HG02943 (cell line): ENCODE results near the gene C6orf15.

Experiments
- ATAC-seq: cut with Tn5 transposase; IDR thresholded peaks from one replicate; pipeline ENCODE4 v1.9.1; 2021; ENCODE audit warnings: mild to moderate bottlenecking, low read depth, moderate library complexity; ENCODE audit not compliant: unreplicated experiment

C6orf15 gene

DNA sequence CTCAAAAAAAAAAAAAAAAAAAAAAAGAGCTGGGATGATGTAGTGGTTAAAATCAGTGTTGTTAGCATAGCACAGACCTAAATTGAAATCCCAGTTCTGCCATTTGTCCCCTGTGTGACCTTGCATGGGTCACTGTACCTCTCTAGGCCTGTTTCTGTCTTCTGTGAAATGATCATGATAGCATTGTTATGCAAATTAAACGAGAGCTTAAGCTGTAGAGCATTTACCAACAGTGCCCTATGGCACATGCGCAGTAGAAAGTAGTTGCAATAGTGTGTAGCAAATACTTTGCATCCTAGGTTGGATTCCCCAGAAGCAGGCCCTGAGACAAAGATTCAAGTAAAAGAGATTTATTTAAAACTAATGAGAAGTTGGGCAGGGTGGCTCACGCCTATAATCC, 19.2 kb upstream of the C6orf15 start:
- ATAC-seq = no peak

GRCh38 chr6:31130751-31131150, 18.4 kb upstream of the C6orf15 start:
- ATAC-seq = no peak

GRCh38 chr6:31129130-31129529, 16.8 kb upstream of the C6orf15 start:
- ATAC-seq = no peak

DNA sequence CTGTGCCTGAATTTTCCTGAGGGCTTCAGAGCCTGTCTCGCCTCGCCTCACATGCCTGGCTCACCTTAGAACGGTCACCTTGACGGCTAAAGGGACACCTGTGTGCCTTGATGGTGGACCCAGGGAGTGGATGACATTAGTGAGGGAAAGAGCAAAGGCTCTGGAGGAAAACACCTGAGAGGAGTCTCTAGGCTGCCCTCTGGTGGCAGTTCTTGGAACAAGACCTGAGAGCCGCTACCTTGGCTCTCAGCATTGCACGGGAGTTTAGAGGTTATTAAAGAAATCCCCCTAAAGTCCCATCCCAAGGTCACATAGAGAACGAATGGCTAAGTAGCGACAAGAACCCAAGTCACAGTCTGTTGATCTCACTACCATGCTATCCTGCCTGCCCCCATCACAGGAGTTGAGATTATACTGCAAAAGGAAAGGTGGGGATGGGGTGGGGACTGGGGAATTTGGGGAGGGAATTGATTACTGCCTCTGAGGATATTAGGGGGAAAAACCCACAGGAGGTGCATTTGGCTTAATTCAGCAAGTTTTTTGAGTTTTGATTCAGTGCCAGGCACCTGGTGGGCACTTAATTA, 15.8 kb upstream of the C6orf15 start:
- no peak for ATAC-seq

DNA sequence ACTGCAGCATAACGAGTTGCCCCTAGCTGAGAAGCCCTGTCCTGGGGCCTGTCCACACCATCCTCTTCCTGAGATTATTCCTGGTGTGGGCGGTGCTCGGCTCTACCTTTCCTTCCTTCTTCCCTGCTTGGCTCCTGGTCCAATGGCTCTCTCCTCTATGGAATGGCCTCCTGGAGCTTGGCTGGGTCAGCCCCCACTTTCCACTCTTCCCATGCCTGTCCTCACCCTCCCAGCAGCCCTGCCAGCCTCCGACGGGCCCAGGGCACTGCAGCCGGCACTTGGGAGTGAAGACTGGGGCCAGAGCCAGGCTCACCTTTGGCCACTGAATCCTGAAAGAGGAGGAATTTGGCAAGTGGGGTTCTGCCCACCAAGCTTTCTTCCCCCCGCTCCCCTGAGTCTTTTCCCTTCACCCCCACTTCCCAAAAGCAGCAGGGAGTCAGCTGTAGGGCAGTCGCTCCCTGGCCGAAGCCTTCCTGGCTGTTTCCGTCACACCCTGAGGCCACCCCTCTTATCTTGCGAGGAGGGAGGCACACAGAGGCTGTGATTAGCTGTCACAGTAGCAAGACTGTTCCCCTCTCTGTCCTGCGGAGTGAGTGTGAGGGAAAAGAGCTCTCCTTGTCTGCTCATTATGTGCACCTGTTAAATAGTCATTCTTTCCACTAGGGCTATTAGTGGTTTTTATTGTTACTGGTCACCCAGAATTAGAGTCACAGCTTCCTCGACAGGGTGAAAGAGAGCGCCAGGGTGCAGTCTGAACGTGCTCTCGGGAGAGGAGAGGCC, 14.2 kb upstream of the C6orf15 start:
- ATAC-seq = no peak

DNA sequence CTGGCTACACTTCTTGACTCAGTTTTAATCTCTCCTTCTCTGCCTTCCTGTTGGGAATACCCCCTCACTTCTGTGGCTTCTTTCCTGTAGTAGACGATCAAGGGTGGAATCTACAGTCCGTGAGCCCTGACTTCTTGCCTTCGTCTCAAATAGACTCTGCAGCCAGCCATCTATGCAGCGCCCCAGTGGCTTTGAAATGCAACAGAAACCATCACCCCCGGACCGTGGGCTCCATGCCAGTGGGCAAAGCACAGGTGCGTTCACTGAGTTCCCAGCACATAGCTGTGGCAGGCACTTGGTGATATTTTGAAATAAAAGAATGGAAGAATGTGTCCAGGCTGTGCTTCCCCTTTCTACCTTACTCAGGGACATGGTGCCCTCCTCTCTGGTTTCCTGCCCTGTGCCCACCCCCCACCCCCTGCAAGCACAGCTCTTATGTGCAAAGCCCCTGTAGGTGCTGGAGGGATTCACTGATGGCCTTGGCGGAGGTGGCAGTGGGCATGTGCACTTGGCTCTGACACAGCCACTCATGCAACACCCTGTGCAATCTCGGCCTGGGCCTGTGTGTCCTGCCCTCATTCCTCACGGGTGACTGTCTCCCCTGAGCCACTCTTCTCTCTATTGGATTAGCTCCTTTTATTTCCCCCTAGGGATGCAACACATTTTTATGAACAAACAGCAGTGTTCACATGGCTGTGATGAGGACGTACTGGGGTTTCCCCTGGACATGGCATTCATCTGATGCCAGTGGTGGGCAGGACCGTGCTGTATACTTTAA, 13.4 kb upstream of the C6orf15 start:
- no peak for ATAC-seq

GRCh38 chr6:31125162-31125561, 12.8 kb upstream of the C6orf15 start:
- ATAC-seq = no peak

- ATAC-seq = no peak
These were observed 10.7 kb upstream of the C6orf15 start for GRCh38 chr6:31122791-31123706.

DNA sequence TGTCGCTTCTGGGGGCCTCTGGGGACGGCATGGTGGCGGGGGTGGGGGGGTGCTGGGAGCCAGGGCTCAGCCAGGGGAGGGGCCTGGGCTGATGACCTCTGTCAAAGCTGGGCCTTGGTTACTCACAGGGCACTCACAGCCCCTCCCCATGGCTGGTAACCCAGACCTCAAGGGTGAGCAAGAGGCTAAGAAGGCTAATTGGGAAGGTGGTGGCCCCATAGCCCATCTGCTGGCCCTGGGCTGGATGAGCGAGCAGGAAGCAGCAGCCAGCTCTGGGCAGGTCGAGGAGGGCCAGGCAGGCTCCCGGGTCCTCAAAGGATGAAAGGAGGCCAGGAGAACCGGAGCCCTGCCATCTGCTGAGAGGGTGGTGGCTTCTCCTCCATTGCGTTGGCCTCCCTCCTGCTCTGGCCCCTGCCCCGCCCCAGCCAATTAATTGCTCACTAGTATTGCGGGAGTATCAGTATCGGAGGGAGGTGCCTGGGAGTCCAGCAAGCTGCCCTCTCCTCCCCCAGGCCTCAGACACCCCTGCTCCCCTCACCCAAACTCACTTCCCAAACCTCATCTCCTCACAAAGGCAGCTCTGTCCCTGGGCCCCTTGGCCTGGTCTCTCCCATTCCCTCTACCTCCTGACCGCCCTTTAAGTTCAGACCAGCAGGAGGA, 8.9 kb upstream of the C6orf15 start:
- ATAC-seq = no peak

GRCh38 chr6:31120151-31120915, 8.0 kb upstream of the C6orf15 start, which contains the start of gene CDSN:
Gene CDSN, minus strand, starts transcription at chr6:31120446. Its CDS starts 27 bp downstream, at chr6:31120419.
- no peak for ATAC-seq

GRCh38 chr6:31118178-31118577, 5.8 kb upstream of the C6orf15 start:
- no peak for ATAC-seq

- no peak for ATAC-seq
These were observed 4.4 kb upstream of the C6orf15 start for GRCh38 chr6:31116661-31117385.

- ATAC-seq = no peak
These were observed 3.7 kb upstream of the C6orf15 start for GRCh38 chr6:31115941-31116560.

- ATAC-seq = no peak
These were observed 2.8 kb upstream of the C6orf15 start for GRCh38 chr6:31114970-31115849.

- ATAC-seq = no peak
These were observed 2.1 kb upstream of the C6orf15 start, which contains the start of gene PSORS1C1 for GRCh38 chr6:31114541-31114878. Gene PSORS1C1, plus strand, starts transcription at chr6:31114800. Its CDS starts 14,833 bp downstream, at chr6:31129633.

DNA sequence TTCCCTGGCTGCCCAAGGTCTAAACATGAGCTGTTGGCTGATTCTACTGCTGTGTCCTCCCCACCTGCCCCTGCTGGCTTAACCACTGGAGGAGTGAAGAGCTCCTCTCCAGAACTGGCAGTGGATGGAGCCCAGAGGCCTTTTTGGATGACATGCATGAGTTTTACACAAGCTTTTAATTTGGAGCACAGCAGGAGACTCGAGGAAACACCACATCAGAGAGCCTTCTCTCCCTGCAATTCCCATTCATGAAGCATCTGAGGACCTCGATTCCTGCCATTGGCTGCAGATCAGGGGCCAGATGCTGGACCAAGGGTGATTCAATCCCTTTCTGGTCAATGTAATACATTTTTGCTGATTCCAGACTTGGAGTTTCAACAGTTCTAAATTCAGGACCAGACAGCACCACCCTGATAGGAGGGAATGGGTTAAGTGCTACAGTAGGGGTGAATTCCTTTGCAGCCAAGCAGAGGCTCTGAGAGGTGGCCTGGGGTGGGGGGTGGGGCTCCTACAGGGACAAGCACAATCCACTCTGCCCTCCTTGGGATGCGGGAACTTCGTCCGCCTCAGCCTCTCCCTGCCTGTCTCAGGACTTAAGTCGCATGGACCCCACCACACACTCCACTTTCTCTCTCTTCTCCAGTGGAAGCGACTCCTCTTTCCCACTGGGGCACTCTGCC, 1.6 kb upstream of the C6orf15 start:
- ATAC-seq = no peak

- ATAC-seq = no peak
These were observed 663 bp downstream of the C6orf15 start for GRCh38 chr6:31111712-31112111.
